NCI-H128 (cell line): ENCODE measurements around the gene ITFG1.
"Not testable (repeated sequence)": the region's sequence is repeated elsewhere in the genome, so short reads cannot be mapped to it uniquely, and the experiment has no call there.

Experiments used
- DNase-seq: peaks from one replicate; lab custom pipeline; 2025; ENCODE audit not compliant: unreplicated experiment; lab: John Stamatoyannopoulos, UW

The ITFG1 gene

DNA sequence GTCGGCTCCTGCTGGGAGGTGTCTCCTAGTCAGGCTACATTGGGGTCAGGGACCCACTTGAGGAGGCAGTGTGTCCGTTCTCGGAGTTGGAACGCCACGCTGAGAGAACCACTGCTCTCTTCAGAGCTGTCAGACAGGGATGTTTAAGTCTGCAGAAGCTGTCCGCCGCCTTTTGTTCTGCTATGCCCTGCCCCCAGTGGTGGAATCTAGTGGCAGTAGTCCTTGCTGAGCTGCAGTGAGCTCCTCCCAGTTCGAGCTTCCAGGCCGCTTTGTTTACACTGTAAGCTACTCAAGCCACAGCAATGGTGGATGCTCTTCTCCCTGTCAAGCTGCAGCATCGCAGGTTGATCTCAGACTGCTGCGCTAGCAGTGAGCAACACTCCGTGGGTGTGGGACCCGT is 36.0 kb downstream of the ITFG1 start:
- DNase-seq: no peak

DNA sequence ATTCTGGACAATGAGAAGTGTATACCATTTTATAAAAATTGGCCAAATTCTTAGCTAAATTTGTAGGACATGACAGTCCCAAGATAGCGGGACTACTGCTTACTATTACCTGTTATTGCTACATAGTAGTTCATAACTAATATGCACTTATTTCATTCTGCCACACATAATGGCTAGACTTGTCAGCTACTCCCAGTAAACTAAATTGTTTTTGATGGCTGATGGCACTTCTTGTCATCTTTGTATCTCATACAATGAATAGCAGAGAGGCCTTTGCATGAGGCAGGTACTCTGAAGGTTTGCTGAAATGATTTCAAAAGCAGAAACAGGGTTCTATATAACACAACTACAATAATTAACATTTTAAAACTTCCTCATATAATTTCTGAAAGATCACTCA is 44.0 kb downstream of the ITFG1 start:
- no peak for DNase-seq

DNA sequence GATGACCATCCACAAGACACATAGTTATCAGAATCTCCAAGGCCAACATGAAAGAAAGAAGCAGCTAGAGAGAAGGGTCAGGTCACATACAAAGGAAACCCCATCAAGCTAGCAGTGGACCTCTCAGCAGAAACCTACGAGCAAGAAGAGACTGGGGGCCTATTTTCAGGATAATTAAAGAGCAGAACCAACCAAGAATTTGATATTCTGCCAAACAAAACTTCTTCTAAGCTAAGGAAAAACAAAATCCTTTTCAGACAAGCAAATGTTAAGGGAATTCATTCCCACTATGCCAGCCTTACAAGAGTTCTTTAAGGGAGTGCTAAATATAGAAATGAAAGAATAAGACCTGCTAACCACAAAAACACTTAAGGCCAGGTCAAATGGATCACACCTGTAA is 47.8 kb downstream of the ITFG1 start:
- DNase-seq: no peak

- no peak for DNase-seq
These were observed 52.4 kb downstream of the ITFG1 start for GRCh38 chr16:47408491-47408890.

- no peak for DNase-seq
These were observed 64.9 kb downstream of the ITFG1 start for GRCh38 chr16:47395733-47396498.

- DNase-seq: no peak
These were observed 68.8 kb downstream of the ITFG1 start for GRCh38 chr16:47392081-47392480.

DNA sequence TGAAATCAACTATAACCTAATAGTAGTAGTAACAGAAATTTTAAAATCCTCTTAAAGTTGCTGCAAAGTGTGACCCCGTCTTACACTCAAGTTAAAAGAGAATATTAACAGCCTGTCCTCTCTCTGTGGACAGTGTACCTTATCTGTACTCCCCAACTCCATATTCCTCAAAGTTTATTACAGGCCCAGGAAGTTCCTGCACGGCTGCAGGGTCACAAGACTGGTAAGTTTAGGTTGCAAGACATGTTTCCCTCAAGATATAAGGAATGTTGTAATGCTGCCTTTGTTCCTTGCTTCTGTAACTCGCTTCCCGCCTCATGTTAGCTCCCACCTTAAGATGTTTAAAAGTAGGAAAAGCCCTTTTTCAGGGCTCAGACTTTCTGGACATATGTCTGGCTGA is 72.2 kb downstream of the ITFG1 start:
- no peak for DNase-seq

DNA sequence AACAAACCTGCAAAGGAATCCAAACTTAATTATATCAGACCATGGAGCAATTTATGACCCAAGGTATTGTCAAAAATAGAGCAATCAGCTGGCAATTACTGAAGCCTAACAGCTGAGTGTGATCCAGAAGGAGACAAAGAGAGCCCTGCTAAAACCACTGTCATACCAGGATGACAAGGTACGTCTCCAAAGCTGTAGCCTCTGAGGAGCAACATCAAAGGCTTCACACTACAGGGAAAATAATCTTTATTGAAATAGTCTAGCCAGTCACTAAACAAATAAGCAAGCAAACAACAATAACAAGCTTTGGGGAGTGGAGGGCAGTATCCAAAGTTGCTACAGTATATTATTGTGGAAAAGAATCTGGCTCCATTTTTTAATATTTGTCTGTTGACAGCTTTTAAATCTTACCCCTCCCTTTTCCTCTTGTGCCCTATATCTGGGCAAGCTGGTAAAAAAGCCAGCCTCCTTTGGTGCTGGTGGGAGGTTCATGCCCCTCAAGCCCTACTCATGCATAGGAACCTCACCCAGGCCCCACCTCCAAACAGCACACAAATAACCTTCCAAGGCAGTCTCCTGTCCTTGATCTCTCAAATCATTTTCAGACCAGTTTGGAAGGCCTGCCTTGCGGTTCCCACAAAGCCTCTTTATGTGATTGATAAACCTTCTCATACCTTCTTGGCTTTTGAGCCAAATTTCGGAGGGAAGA is 73.7 kb downstream of the ITFG1 start:
- DNase-seq: no peak

DNA sequence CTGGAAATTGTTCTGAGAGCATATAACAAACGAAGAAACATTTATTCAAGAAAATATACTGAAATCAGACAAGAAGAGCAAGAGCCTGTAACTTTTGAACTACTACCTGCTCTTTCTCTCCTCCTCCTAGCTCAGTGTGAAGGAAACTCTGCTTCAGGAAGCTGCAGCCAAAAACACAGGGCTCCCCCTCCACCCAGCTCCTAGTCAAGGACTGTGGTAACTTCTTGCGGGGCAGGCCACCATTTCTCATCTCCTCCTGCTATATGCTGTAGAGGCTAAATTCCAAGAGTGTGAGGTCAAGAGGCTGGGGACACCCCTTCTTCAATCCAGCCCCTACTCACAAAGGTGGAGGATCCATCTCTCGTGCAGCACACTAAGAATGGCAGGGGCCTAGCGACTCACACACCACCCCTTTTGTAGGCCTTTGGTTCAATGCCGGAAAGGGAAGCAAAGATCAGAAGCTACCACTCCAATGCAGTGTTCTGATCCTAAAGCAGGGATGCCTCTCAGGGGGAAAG is 74.6 kb downstream of the ITFG1 start:
- no peak for DNase-seq

DNA sequence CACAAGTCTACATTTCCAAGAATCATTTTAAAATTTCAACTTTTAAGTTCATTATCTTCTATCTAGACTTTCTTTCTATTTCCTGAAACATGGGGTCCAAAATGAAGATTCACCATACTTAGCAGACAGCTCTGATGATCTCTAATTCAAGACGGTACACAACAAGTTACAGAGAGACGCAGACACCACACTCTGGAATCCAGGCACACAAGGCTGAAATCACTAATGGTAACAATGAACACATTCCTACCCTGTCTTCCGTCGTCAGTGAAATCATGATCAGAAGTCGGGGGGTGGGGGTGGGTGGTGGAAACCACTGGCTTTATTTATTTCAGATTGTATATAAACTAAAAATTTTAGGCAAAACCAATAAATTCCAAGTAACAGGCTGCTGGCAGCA is 78.5 kb downstream of the ITFG1 start:
- no peak for DNase-seq

GRCh38 chr16:47377154-47377553 is 83.7 kb downstream of the ITFG1 start:
- no peak for DNase-seq

GRCh38 chr16:47375423-47375822 is 85.4 kb downstream of the ITFG1 start:
- DNase-seq: no peak

DNA sequence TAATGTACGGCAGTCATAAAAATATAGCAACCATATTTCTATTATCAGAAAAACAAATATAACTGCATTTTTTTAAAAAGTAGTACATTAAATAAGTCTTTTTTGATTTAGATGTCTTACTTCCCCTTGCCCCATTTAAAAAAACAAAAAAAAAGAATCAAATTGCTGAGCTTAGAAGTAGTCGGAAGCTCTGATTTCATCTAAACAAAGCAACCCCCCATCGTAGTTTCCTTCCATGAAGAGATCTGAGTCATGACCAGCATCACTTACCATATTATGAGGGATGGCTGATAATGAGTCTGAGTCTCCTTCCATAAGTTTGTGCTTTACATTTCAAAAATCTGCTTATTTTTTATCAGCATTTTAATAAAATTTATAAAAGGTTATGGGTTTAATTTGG is 86.2 kb downstream of the ITFG1 start:
- DNase-seq: no peak

DNA sequence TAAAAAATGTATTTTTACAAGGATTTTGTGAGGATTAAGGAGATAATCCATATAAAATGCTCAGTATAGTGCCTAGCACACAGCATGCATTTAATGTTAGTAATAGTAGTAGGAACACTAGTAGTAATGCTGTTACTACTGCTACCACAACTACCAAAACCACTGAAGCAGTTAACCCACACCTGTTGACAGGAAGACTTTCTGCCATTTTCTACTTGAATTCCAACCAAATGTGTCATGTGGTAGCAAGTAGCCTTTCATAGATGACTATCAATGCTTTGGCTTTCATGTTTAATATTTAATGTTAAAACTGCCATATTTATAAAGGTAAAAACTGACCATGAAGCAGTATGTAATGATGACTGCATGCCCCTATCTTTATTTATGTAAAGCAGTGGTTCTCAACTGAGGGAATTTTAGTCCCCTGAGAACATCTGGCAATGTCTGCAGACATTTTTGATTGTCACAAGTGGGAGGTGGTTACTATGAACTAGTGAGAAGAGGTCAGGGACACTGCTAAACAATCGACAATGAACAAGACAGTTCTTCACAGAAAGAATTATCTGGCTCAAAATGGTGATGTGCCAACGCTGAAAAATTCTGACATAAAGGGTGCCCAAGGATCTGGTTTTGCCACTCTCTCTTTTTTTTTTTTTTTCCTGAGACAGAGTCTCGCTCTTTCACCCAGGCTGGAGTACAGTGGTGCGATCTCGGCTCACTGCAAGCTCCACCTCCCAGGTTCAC is 89.4 kb downstream of the ITFG1 start:
- DNase-seq: no peak

DNA sequence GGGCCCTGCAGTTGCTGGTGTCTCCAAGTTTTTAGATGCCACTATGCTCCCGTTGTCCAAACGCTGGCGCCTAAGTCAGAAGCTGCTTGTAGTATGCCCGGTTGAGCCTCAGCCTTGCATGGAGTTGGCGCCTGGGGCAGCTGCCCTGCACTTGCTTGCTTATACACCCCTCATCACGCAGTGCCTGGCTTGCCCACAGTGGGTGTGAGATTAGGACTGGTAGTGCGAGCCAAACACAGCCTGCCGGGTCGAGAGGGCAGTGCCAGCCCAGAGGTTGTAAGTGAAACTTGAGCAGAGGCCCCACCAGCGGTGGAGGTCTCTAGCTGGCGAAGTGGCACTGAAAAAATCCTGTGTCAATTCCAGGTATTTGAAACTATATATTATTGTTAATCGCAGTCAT is 90.3 kb downstream of the ITFG1 start:
- no peak for DNase-seq

DNA sequence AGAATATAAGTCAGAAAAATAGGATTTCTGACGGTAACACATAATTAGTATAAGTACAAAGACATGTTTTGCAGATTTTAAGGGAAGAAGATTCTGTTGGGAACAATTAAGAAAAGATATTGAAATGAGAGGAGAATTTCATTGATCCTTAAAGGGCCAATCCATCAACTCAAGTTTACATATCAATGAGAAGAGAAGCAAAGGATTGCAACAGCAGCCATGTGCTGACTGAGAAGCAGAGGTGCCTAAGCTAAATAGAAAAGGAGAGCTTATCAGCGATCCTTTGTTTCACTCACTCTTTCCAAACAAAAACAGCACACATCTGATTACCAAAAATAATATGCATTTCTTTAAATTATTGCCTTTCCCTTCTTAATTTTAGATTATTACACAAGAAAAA is 94.6 kb downstream of the ITFG1 start:
- DNase-seq: no peak

DNA sequence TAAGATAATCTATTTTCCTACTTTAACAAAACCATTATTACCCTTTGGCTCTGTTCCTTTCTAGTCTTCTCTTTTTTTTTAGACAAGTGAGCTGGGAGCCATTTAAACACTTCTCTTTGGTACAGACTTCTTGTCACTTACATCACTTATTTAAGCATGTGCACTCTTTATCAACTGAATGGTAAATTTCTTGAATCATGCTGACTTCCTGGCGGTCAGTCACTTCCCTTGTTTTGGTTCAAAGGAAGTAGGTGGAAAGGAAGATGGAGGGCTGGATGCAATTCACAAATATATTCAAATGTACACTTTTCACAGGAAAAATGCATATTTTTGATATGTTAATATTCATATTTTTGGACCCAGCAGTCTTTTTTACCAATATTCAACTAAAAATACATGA is 97.1 kb downstream of the ITFG1 start:
- no peak for DNase-seq

DNA sequence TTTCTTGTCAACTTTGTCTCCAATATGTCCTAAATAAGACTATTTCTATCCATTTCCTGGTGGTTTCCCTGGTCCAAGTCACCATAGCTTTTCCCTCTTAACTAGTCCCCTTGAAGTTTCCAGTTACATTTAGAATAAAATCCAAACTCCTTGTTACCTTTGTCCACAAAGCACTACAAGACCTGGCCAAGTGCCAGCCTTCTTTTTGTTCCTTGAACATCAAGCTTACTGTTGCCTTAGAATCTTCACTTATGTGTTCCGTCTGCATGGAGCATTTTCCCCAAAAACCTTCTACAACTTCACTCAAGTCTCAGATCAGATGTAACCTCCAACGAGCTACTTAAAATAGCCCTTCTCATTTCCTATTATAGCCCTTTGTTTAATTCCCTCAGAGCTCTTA is 101.4 kb downstream of the ITFG1 start:
- no peak for DNase-seq

DNA sequence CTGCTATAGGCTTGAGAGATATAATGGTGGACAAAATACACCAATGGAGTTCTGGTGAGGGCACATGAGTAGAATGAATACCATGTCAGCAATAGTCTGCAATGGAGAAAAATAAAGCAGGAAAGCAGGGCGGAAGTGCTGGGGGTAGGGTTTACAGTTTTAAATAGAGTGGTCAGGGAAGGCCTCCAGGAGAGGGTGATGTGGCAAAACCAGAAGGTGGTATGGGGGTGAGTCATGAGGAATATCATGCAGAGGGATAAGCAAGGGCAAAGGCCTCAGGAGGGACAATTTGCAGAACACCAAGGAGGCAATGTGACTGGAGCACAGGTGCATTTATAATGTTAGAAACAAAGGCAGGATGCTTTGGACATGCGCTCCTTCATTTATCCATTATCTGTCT is 102.0 kb downstream of the ITFG1 start:
- no peak for DNase-seq

- DNase-seq: not testable (repeated sequence)
These were observed 111.8 kb downstream of the ITFG1 start for GRCh38 chr16:47349029-47349428.

- not testable (repeated sequence) for DNase-seq
These were observed 113.7 kb downstream of the ITFG1 start for GRCh38 chr16:47347021-47347696.
